Erythroblast (primary cell): ENCODE results near the gene P2RY6.

Source experiments
- DNase-seq, 2 experiments: peaks; one replicate each; lab custom pipeline; 2025; lab: John Stamatoyannopoulos, UW
- GATA1 ChIP-seq: IDR thresholded peaks from 2 replicates; pipeline ENCODE4 v1.6.1; 2011; ENCODE audit warnings: low read depth, mild to moderate bottlenecking, control low read depth, low read length, moderate library complexity
- POLR2A ChIP-seq: IDR thresholded peaks from 2 replicates; pipeline ENCODE4 v1.6.1; 2011; ENCODE audit warnings: mild to moderate bottlenecking, low read length

Gene P2RY6

GRCh38 chr11:73324116-73324515, 52.0 kb downstream of the P2RY6 start:
- no peak for TF ChIP-seq GATA1
- no peak for TF ChIP-seq POLR2A
- no peak for DNase-seq

DNA sequence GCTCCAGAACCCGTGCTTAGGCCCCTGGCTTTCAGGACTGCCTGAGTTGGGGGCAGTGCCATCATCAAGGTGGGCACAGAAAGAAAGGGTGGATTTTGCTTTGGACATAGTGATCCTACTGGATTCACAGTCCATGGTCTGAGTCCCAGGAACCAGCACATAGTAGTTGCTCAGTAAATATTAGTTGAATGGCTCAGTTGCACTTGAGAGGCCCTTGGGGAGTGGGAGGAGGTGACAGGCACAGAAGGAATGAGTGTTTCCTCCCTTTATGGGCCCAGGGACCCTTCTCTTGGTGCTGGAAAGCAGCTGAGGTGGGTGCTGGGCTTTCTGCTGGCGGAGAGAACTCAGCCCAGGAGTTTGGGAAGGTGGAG, 52.5 kb downstream of the P2RY6 start:
- no peak for DNase-seq
- TF ChIP-seq POLR2A = no peak
- no peak for TF ChIP-seq GATA1

- TF ChIP-seq POLR2A = no peak
- TF ChIP-seq GATA1 = no peak
- DNase-seq = no peak
These were observed 53.2 kb downstream of the P2RY6 start for GRCh38 chr11:73325036-73325981.

DNA sequence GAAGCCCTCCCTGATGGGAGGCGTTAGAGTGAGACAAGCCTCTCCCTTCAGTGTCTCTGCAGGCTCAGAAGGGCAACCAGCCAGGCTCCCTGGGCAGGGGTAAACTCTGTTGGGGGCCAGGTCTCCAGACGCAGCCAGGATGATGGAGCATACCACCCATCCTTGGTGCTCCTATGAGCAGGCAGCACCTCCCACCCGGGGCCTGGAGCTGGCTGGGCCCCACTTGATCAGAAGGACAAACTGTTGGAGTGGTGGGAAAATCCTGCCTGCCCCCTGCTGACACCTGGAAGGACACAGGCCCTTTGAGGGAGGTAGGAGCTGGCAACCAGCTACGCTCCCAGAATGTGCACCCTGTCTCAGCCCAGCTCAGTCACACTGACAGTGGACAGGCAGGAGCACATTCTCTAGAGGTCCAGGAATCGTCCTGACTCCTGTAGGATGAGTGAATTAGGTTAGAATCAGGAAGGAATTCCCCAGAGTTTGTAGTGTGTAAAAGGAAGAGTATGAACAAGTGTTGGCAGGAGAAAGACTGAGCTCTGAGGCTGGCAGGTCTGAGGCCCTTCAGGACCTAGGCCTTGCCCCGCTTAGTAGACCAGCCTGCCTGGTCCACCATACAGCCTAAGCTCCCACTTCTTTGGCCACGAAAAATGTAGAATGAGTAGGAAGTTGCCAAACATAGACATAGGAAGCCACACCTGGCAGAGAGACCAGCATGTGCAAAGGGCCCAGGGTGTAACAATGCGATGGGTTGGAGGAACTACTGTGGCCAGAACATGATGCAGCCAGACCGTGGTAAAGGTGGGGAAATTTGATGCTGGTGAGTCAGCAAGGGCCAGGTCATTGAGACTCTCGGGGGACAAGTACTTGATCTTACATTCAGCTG, 55.0 kb downstream of the P2RY6 start:
- no peak for DNase-seq
- TF ChIP-seq GATA1 = no peak
- no peak for TF ChIP-seq POLR2A

- DNase-seq = no peak
- TF ChIP-seq GATA1 (no peak), POLR2A (no peak)
These were observed 55.8 kb downstream of the P2RY6 start for GRCh38 chr11:73327812-73328364.

GRCh38 chr11:73330569-73331093, 58.5 kb downstream of the P2RY6 start:
- no peak for TF ChIP-seq GATA1
- TF ChIP-seq POLR2A = no peak
- peak in 1 of 2 experiments; percentile 14 for DNase-seq

- no peak for DNase-seq
- TF ChIP-seq GATA1 = no peak
- no peak for TF ChIP-seq POLR2A
These were observed 59.2 kb downstream of the P2RY6 start for GRCh38 chr11:73331138-73331916.

- no peak for DNase-seq
- no peak for TF ChIP-seq POLR2A
- no peak for TF ChIP-seq GATA1
These were observed 61.0 kb downstream of the P2RY6 start for GRCh38 chr11:73333173-73333572.

DNA sequence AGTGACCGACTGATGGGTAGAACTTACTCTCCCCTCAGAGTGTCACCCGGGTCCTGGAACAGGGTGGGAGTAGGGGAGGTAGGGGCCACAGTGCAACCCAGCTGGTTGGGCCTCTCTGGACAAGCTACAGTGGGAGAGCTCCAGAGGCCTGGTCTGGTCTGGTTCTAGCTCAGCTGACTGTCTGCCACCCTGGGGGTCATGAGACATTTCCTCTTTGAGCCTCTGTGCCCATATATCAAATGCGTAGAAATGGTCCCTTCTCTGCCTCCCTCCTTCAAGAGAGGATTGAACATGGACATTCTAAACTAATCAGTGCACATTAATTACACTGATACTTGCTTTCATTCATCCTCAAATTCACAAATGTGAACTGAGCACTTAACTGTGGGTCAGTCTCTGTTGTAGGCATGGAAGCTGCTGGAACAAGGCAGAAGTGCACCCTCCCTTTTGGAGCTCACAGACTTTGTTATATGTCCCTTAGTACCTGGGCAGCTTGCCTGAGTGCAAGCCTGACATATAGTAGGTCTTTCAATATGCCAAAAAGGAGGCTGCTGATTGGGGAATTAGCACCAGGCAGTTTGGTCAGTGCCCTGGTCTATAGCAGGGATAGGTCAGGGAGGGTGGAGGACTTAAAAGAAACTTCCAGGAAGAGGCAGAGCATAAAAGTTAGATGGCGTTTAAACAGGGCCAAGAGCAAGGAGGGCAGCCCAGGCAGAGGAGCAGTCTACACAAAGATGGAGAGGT, 61.7 kb downstream of the P2RY6 start:
- TF ChIP-seq GATA1 (no peak), POLR2A (no peak)
- no peak for DNase-seq

DNA sequence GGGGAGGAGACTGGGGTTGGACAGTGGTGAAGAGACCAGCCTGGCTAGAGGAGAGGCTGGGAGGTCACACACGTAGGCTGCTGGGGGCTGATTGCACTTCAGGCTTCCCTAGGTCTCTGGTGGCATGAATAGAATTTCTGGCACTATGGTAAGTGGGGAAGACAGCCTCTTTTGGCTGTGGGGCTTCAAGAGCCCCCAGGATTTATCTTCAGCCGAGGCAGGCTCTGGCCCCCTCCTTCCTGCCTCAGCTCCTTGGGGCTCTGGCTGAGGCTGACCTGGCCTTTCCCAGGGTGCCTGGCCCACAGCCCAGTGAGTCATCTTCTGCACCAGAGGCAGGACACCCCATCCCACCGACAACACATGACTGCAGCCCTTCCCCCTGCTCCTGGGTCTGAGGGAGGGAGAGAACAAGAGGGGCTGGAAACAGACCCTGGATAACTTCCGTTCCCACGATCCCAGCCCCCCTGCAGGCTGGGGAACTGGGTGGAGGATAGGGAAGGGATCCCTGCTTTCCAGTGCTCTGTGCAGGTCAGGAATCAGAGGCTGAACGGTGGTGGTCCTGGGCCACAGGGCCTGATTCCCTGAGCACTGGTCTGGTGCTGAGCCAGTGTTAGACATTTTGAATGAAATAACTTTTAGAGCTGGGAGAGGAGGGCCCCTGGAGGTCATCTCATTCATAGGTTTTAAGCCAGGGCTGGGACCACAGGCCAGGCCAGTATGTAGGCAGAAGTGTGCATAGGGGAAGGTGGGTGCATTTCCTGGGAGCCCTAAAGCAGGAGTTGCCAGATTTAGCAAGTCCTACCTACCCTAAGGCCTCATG, 62.5 kb downstream of the P2RY6 start:
- TF ChIP-seq GATA1 (no peak), POLR2A (no peak)
- DNase-seq = peak in 1 of 2 experiments; percentile 19

- TF ChIP-seq GATA1 = no peak
- peak; percentile 54 to 78 for DNase-seq
These were observed 63.2 kb downstream of the P2RY6 start for GRCh38 chr11:73335204-73335923.
